ENCODE data around the gene RENBP.

GRCh38 chrX:153945956-153946943 lies 1.8 kb upstream of the RENBP start:
- TF ChIP-seq CTCF (IDR thresholded peaks at IDR 0.05) (no peak), POLR2A (IDR thresholded peaks at IDR 0.05) (no peak)
